H9 (cell line): Measurements from ENCODE around the gene ATG2B. TPM values are rescaled to one million over a fixed set of nuclear protein-coding genes. Genes with fewer than 3 reads are reported as not detected.

ENCODE experiments used
- DNase-seq: peaks from one replicate; pipeline ENCODE4 v3.0.0-alpha.2; 2017
- H2AFZ ChIP-seq: one replicate; pipeline ENCODE4 v1.6.1; 2013; ENCODE audit warnings: mild to moderate bottlenecking, low read length, control low read depth, moderate library complexity
- H2AK5ac ChIP-seq: 2 replicates; pipeline ENCODE4 v1.6.1; 2013; ENCODE audit warnings: low read length, control low read depth, mixed read lengths; ENCODE audit not compliant: insufficient read length
- H2BK120ac ChIP-seq: one replicate; pipeline ENCODE4 v1.6.1; 2013; ENCODE audit warnings: low read depth, mild to moderate bottlenecking, low read length, control low read depth, inconsistent platforms; ENCODE audit not compliant: poor library complexity, severe bottlenecking
- H2BK12ac ChIP-seq: 2 replicates; pipeline ENCODE4 v1.6.1; 2013; ENCODE audit warnings: low read length, control low read depth, mixed read lengths, low read depth; ENCODE audit not compliant: insufficient read length
- H2BK15ac ChIP-seq: 2 replicates; pipeline ENCODE4 v1.6.1; 2013; ENCODE audit warnings: low read depth, low read length, control low read depth
- H2BK20ac ChIP-seq: one replicate; pipeline ENCODE4 v1.6.1; 2013; ENCODE audit warnings: low read depth, mild to moderate bottlenecking, low read length, control low read depth, inconsistent platforms; ENCODE audit not compliant: poor library complexity, severe bottlenecking
- H2BK5ac ChIP-seq: 2 replicates; pipeline ENCODE4 v1.6.1; 2013; ENCODE audit warnings: low read length, control low read depth, mixed read lengths; ENCODE audit not compliant: insufficient read length
- H3K14ac ChIP-seq: 2 replicates; pipeline ENCODE4 v1.6.1; 2013; ENCODE audit warnings: low read length, control low read depth; ENCODE audit not compliant: insufficient read depth
- H3K18ac ChIP-seq: 2 replicates; pipeline ENCODE4 v1.6.1; 2013; ENCODE audit warnings: low read depth, mild to moderate bottlenecking, mixed read lengths, low read length, control low read depth; ENCODE audit not compliant: insufficient read length
- H3K23ac ChIP-seq: 2 replicates; pipeline ENCODE4 v1.6.1; 2013; ENCODE audit warnings: low read length, control low read depth, mixed read lengths, low read depth; ENCODE audit not compliant: insufficient read length
- H3K23me2 ChIP-seq: 2 replicates; pipeline ENCODE4 v1.6.1; 2013; ENCODE audit warnings: low read depth, mild to moderate bottlenecking, mixed read lengths, low read length, control low read depth; ENCODE audit not compliant: insufficient read length, poor library complexity, severe bottlenecking
- H3K27ac ChIP-seq: 2 replicates; pipeline ENCODE4 v1.5.1; 2013; ENCODE audit warnings: low read length, control low read depth, mixed read lengths, low read depth; ENCODE audit not compliant: insufficient read length
- H3K27me3 ChIP-seq: 2 replicates; pipeline ENCODE4 v1.6.1; 2013; ENCODE audit warnings: low read length, control low read depth, inconsistent platforms; ENCODE audit not compliant: insufficient read depth
- H3K4ac ChIP-seq: 2 replicates; pipeline ENCODE4 v1.6.1; 2013; ENCODE audit warnings: low read depth, mild to moderate bottlenecking, control low read depth, inconsistent platforms, low read length, moderate library complexity
- H3K4me1 ChIP-seq: 2 replicates; pipeline ENCODE4 v1.6.1; 2013; ENCODE audit warnings: low read length, control low read depth, inconsistent platforms; ENCODE audit not compliant: insufficient read depth
- H3K4me2 ChIP-seq: 2 replicates; pipeline ENCODE4 v1.6.1; 2013; ENCODE audit warnings: low read length, control low read depth, mixed read lengths; ENCODE audit not compliant: insufficient read length, insufficient read depth
- H3K56ac ChIP-seq: 2 replicates; pipeline ENCODE4 v1.6.1; 2013; ENCODE audit warnings: low read depth, mild to moderate bottlenecking, mixed read lengths, low read length, control low read depth; ENCODE audit not compliant: insufficient read length
- H3K79me1 ChIP-seq: 2 replicates; pipeline ENCODE4 v1.6.1; 2013; ENCODE audit warnings: low read depth, mild to moderate bottlenecking, moderate library complexity, low read length, control low read depth, inconsistent platforms; ENCODE audit not compliant: insufficient read depth, poor library complexity, severe bottlenecking
- H3K79me2 ChIP-seq: 2 replicates; pipeline ENCODE4 v1.6.1; 2013; ENCODE audit warnings: low read length, control low read depth, inconsistent platforms; ENCODE audit not compliant: insufficient read depth
- H3K9ac ChIP-seq: 2 replicates; pipeline ENCODE4 v1.6.1; 2013; ENCODE audit warnings: low read length, control low read depth, mixed read lengths; ENCODE audit not compliant: insufficient read length; ENCODE audit errors: extremely low read depth
- H3K9me3 ChIP-seq: one replicate; pipeline ENCODE4 v1.6.1; 2013; ENCODE audit warnings: low read depth, low read length, inconsistent platforms; ENCODE audit not compliant: control insufficient read depth
- H3T11ph ChIP-seq: one replicate; pipeline ENCODE4 v1.6.1; 2013; ENCODE audit warnings: mild to moderate bottlenecking, low read length, control low read depth, inconsistent platforms
- H4K20me1 ChIP-seq: one replicate; pipeline ENCODE4 v1.6.1; 2013; ENCODE audit not compliant: control insufficient read depth, insufficient read length, insufficient read depth
- H4K5ac ChIP-seq: 2 replicates; pipeline ENCODE4 v1.6.1; 2013; ENCODE audit warnings: low read depth, mild to moderate bottlenecking, mixed read lengths, low read length, control low read depth; ENCODE audit not compliant: insufficient read length
- H4K8ac ChIP-seq: replicated peaks from 2 replicates; pipeline ENCODE4 v1.6.1; 2013; ENCODE audit warnings: low read length, control low read depth, mixed read lengths, low read depth; ENCODE audit not compliant: insufficient read length
- H4K91ac ChIP-seq: 2 replicates; pipeline ENCODE4 v1.6.1; 2013; ENCODE audit warnings: low read depth, mild to moderate bottlenecking, moderate library complexity, mixed read lengths, low read length, control low read depth; ENCODE audit not compliant: insufficient read length
- H3K27ac Mint-ChIP-seq, 3 experiments: 2 replicates in 2 of 3; 3 replicates in 1 of 3; pipeline ENCODE4 v1.8.0; 2020 to 2021; ENCODE audit warnings: mixed read lengths in 3 of 3, mild to moderate bottlenecking in 1 of 3, moderate library complexity in 1 of 3
- H3K27me3 Mint-ChIP-seq: 2 replicates; pipeline ENCODE4 v1.8.0; 2021; ENCODE audit warnings: low read depth, mild to moderate bottlenecking, moderate library complexity, mixed read lengths
- H3K36me3 Mint-ChIP-seq, 3 experiments: 2 replicates in 2 of 3; 3 replicates in 1 of 3; pipeline ENCODE4 v1.8.0; 2020 to 2021; ENCODE audit warnings: low read depth in 3 of 3, mixed read lengths in 3 of 3; ENCODE audit not compliant: insufficient read depth in 1 of 3
- H3K4me1 Mint-ChIP-seq, 2 experiments: 2 replicates each; pipeline ENCODE4 v1.8.0; 2020; ENCODE audit warnings: mixed read lengths in 2 of 2
- H3K4me3 Mint-ChIP-seq, 2 experiments: 2 replicates in 1 of 2; 3 replicates in 1 of 2; pipeline ENCODE4 v1.8.0; 2020 to 2021; ENCODE audit warnings: mild to moderate bottlenecking in 2 of 2, mixed read lengths in 2 of 2, moderate library complexity in 1 of 2
- H3K9me3 Mint-ChIP-seq, 2 experiments: 2 replicates in 1 of 2; 3 replicates in 1 of 2; pipeline ENCODE4 v1.8.0; 2020; ENCODE audit warnings: mild to moderate bottlenecking in 2 of 2, mixed read lengths in 2 of 2, moderate library complexity in 1 of 2
- WGBS: extraction: QIAGEN DNeasy Blood & Tissue Kit; methylation state at CpG from one replicate; pipeline ENCODE4 v1.1.7; 2013; ENCODE audit warnings: missing lambda C conversion rate, low lambda C conversion rate, mixed read lengths; ENCODE audit not compliant: insufficient read length; ENCODE audit errors: extremely low coverage; 5-methylcytosine and 5-hydroxymethylcytosine counted together
- total RNA-seq: library from RNA; stranded (reverse); gene quantifications from 2 replicates; pipeline ENCODE4 v1.2.1, GENCODE V29; 2021
- TF ChIP-seq, protein P1 (sequence below): fragments of 200-600 bp; sonication (generic); conservative IDR thresholded peaks from 3 replicates; pipeline ENCODE4 v1.8.0; 2021; ENCODE audit warnings: antibody characterized with exemption, mild to moderate bottlenecking

ATG2B gene
- total RNA-seq, 1 experiment from 2014 or later: 12.6 TPM

DNA sequence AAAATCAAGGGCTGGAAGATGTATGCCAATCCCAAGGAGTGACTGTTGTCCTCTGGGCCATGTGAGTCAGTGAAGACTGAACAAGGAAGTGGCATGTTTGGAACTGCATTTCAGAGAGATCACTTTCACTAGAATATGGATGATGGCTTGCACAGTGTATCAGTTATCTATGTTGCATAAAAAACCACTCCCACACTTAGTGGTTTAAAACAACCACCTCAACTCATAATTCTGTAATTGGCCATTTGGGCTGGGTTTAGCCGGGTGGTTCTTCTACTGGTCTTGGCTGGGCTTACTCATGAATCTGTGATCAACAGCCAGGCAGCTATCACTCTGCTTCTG is 91.7 kb downstream of the ATG2B start:
- H3K23ac ChIP-seq: no peak overlapping the region
- H3K36me3 Mint-ChIP-seq: peaks cover 4 to 11% (median 4%) of the 10 kb centered on the region in 3 experiments; a peak in 3 of 7 replicates
- no peak overlapping the region for H3K9ac ChIP-seq
- H3K56ac ChIP-seq: no peak overlapping the region
- H2BK15ac ChIP-seq: no peak overlapping the region
- H3K79me1 ChIP-seq: no peaks in the 10 kb centered on the region
- no peak overlapping the region for H4K91ac ChIP-seq
- no peak for DNase-seq
- H2BK12ac ChIP-seq: no peak overlapping the region
- H3K23me2 ChIP-seq: no peaks in the 10 kb centered on the region
- TF ChIP-seq, protein P1, sequence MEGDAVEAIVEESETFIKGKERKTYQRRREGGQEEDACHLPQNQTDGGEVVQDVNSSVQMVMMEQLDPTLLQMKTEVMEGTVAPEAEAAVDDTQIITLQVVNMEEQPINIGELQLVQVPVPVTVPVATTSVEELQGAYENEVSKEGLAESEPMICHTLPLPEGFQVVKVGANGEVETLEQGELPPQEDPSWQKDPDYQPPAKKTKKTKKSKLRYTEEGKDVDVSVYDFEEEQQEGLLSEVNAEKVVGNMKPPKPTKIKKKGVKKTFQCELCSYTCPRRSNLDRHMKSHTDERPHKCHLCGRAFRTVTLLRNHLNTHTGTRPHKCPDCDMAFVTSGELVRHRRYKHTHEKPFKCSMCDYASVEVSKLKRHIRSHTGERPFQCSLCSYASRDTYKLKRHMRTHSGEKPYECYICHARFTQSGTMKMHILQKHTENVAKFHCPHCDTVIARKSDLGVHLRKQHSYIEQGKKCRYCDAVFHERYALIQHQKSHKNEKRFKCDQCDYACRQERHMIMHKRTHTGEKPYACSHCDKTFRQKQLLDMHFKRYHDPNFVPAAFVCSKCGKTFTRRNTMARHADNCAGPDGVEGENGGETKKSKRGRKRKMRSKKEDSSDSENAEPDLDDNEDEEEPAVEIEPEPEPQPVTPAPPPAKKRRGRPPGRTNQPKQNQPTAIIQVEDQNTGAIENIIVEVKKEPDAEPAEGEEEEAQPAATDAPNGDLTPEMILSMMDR: no peak
- no CpG with 5 or more reads among the region's 1 CpG for WGBS
- no peak overlapping the region for H2BK20ac ChIP-seq
- H3K27me3 ChIP-seq: no peaks in the 10 kb centered on the region
- peaks cover 0 to 3% of the 10 kb centered on the region in 2 experiments; a peak in 2 of 4 replicates for H3K4me1 Mint-ChIP-seq
- H2BK5ac ChIP-seq: no peak overlapping the region
- peaks cover 16 to 22% of the 10 kb centered on the region in 2 experiments; a peak in 4 of 5 replicates for H3K9me3 Mint-ChIP-seq
- no peaks in the 10 kb centered on the region for H3K79me2 ChIP-seq
- H3K4me2 ChIP-seq: no peak overlapping the region
- H3K18ac ChIP-seq: no peak overlapping the region
- no peak overlapping the region for H4K8ac ChIP-seq
- H2AK5ac ChIP-seq: no peak overlapping the region
- no peak overlapping the region for H3K4me3 Mint-ChIP-seq
- H3K27ac Mint-ChIP-seq: no peak overlapping the region
- peaks cover 2% of the 10 kb centered on the region for H3K27me3 Mint-ChIP-seq
- no peak overlapping the region for H3K14ac ChIP-seq
- no peak overlapping the region for H3T11ph ChIP-seq
- no peaks in the 10 kb centered on the region for H3K4me1 ChIP-seq
- H3K9me3 ChIP-seq: no peaks in the 10 kb centered on the region
- no peak overlapping the region for H2BK120ac ChIP-seq
- H4K20me1 ChIP-seq: no peaks in the 10 kb centered on the region
- H4K5ac ChIP-seq: no peak overlapping the region
- H2AFZ ChIP-seq: no peak overlapping the region
- no peak overlapping the region for H3K27ac ChIP-seq
- no peak overlapping the region for H3K4ac ChIP-seq
